Right lobe of liver (tissue), 4 donors: Measurements from ENCODE around the gene ZAR1L.

ENCODE experiments used
- CTCF ChIP-seq, 4 donors: fragments of 200-600 bp in 3 of 4; fragments of 450-650 bp in 1 of 4; IDR thresholded peaks; one replicate each; pipeline versions ENCODE4 v1.5.1 to v1.8.0; 2016 to 2022; ENCODE audit warnings: antibody characterized with exemption in 4 of 4, mild to moderate bottlenecking in 2 of 4
- POLR2A ChIP-seq: fragments of 450-650 bp; IDR thresholded peaks from one replicate; pipeline ENCODE4 v1.6.1; 2017; ENCODE audit warnings: antibody characterized with exemption, mild to moderate bottlenecking
- donor health status: DM: no; HTN: no; CAD: no.
- donor health status: DM: no; HTN: no; CAD: no.
- donor health status: DM: no; HTN: yes; CAD: no.

GRCh38 chr13:32300920-32301319, 14.2 kb downstream of the ZAR1L start:
- TF ChIP-seq CTCF (IDR thresholded peaks at IDR 0.05) (no peak), POLR2A (no peak)
